ENCODE measurements around the gene USF3.

USF3 gene

GRCh38 chr3:113698213-113698742 lies 1.8 kb upstream of the USF3 start:
- no peak for DNase-seq (ENCODE audit: low read depth in 2 of 2)

- DNase-seq (ENCODE audit: low read depth in 2 of 2): no peak
These were observed 1.2 kb upstream of the USF3 start for GRCh38 chr3:113697500-113698090.

DNA sequence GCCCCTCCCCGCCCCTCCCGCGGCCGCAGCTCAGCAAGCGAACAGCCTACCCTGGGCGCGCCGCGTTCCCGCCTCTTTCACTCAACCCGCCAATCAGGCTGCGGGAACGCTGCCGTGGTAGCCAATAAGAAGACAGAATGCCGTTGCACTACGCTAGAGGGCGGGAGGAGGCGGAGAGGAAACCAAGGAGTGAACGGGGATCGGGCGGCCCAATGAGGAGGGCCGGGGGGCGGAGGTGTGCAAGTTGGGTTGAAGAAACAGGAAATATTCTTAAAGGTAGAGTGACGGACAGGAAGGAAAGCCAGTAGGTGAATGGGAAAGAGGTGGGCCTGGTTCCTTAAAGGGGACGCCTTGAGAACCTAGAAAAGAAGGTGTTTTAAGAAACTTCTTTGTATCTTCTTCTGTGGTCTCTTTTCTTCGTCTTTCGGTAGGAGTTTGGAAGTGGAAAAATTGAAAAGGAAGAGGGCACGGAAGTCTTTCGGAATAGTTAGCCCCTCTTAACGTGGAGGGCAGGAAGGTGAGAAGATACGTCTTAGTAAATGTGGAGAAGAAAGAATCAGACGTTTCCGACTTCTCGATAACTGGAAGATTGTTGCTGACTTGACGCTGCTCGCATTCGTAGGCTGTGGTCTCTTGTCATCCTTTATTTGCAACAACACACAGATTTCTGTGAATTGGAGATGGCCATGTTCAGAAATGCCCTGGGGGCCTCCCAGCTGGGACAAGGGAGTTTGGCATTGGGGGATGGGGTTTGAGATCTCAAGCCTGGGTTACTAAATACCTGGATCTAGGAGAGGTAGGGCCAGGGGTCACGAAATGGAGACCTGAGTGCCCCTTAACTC lies 437 bp upstream of the USF3 start:
- peak; percentile 95 to 97 for DNase-seq (ENCODE audit: low read depth in 2 of 2)

DNA sequence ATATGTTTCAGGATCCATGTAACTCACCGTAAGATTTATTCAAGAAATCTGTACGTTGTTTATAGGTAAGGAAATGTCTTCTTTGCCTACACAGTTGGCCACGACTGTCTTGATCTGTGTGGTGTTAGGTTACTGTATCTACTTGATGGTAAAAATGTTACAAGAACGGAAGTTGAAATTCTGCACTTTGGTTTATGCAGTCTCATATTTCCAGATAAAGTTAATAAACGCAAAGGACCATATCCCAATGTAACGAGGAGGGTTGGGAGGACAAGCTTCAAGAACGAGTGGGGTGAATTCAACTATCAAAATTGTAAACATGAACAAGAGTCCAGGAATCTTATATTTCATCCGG lies 1.0 kb downstream of the USF3 start:
- no peak for DNase-seq (ENCODE audit: low read depth in 2 of 2)

- no peak for DNase-seq (ENCODE audit: low read depth in 2 of 2)
These were observed 6.0 kb downstream of the USF3 start for GRCh38 chr3:113690482-113690881.

DNA sequence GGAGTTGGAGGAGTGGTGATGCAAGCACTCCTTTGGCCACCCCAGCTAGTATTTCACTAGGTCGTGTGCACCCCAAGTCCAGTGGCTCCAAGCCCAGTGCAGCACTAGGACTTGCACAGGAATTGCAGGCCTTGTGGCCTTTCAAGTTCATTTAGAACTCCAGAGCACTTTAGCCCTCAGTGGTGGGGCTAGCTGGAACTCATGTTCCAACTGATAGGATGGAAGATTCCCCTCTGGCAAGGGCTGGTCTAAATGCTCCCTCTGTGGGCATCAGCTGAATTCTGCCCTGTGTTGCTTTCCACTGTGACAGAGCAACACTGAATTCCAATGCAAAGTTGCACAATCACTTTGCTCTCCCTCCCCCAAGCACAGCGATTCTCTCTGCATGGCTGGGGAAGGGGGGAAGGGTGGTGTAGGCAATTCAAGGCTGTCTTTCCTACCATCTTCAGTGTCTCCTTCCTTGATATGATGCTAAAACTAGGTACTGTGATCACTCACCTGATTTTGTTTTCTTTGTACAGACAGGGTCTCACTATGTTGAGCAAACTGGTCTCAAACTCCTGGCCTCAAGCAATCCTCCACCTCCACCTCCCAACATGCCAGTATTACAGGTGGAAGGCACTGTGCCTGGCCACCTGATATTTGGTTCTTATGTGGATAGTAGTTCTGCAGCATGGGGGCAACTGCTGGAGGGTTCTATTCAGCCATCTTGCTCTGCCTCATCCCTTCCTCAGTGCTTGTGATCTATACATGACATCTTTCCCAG lies 10.3 kb downstream of the USF3 start:
- DNase-seq (ENCODE audit: low read depth in 2 of 2): no peak

- no peak for DNase-seq (ENCODE audit: low read depth in 2 of 2)
These were observed 11.3 kb downstream of the USF3 start for GRCh38 chr3:113685124-113685523.

GRCh38 chr3:113684271-113684819 lies 12.1 kb downstream of the USF3 start:
- no peak for DNase-seq (ENCODE audit: low read depth in 2 of 2)

GRCh38 chr3:113678773-113679172 lies 17.7 kb downstream of the USF3 start:
- no peak for DNase-seq (ENCODE audit: low read depth in 2 of 2)

GRCh38 chr3:113677737-113678136 lies 18.7 kb downstream of the USF3 start:
- no peak for DNase-seq (ENCODE audit: low read depth in 2 of 2)

- no peak for DNase-seq (ENCODE audit: low read depth in 2 of 2)
These were observed 20.2 kb downstream of the USF3 start for GRCh38 chr3:113676261-113676660.

- no peak for DNase-seq (ENCODE audit: low read depth in 2 of 2)
These were observed 22.8 kb downstream of the USF3 start for GRCh38 chr3:113673593-113673992.

GRCh38 chr3:113668015-113668414 lies 28.4 kb downstream of the USF3 start:
- DNase-seq (ENCODE audit: low read depth in 2 of 2): no peak

- no peak for DNase-seq (ENCODE audit: low read depth in 2 of 2)
These were observed 31.8 kb downstream of the USF3 start for GRCh38 chr3:113664523-113665094.

GRCh38 chr3:113663761-113664160 lies 32.7 kb downstream of the USF3 start:
- no peak for DNase-seq (ENCODE audit: low read depth in 2 of 2)

DNA sequence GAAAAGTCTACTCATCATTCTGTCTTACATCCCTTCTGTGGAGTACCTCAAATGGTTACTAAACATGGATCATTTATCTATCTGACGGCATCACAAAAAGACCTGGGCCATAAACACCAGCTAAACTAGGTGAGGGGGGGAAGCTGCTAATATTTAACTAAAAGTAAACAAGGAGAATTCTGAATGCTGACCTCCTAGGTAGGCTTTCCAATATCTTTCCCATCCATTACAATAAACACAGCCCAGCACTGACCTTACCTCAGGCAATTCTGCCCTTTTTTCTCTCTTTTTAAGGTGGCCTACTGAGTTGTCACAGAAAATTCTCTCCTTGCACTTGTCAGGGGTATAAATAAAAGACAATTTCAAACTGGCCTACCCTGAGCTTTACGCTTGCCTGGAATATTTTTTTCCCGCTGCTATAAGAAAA lies 33.1 kb downstream of the USF3 start:
- no peak for DNase-seq (ENCODE audit: low read depth in 2 of 2)

GRCh38 chr3:113662824-113663223 lies 33.6 kb downstream of the USF3 start:
- no peak for DNase-seq (ENCODE audit: low read depth in 2 of 2)

DNA sequence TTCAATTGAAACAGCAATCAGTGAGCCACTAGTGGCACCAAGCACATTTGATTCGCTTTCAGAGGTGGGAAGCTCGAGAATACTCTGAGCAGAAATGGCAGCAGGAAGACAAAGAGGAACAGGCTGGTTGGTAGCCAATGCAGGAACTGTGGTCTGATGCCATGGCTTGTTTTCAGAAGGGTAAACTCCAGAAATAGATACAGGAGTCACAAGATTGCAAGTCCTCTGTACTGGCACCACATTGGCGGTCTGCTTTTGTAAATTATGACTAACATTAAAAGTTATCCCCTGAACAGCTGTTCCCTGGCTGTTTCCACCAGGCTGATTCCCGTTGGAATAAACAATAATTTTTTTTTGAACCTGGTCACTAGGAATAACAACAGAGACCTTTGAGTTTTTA lies 35.5 kb downstream of the USF3 start:
- DNase-seq (ENCODE audit: low read depth in 2 of 2): no peak

- no peak for DNase-seq (ENCODE audit: low read depth in 2 of 2)
These were observed 36.0 kb downstream of the USF3 start for GRCh38 chr3:113660458-113660857.

GRCh38 chr3:113659996-113660395 lies 36.4 kb downstream of the USF3 start:
- no peak for DNase-seq (ENCODE audit: low read depth in 2 of 2)

DNA sequence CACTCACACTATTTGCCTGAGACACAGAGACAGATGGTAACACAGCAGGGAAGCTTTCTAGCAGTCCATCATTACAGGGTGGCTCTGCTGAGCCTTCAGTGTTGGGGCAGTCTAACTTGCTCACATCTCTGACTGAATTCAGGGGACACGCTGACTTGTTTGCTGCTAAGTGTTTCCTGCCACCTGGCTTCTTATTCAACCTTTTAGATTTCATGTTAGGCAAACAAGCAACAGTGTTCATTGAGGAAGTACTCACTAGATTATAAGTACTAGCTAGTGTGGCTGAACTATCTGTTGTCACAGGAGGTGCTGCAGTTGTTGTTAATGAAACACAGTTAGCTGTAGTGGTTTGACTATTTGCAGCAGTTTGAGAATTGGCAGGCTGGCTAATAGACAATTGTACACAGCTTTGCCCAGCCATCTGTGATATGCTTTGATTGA lies 37.3 kb downstream of the USF3 start:
- DNase-seq (ENCODE audit: low read depth in 2 of 2): no peak

DNA sequence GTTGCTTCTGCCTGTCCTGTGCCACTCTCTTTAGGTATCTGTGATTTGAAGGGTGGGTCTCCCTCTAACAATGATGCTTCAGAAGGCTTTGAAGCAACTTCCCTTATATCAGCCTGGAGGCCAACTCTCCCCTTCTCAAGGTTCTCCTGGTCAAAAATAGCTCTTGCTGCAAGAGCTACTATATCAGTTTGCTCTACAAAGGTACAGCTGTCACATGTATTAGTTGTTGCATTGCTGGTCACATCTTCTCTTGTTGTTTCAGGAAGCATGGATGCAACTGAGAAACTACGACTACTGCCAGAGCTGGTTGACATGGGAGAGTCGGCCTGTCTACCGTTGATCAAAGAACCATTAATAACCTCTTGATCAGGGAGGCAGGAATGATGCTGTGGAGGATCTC lies 38.3 kb downstream of the USF3 start:
- DNase-seq (ENCODE audit: low read depth in 2 of 2): no peak

Data from stimulated activated CD8-positive, alpha-beta memory T cell treated with anti-CD3 and anti-CD28 coated beads, Interleukin-2, amount 100 ng/mL, for 1 hour (primary cell).